GM19395 (cell line): ENCODE measurements around the gene TBX21.
"Not testable (repeated sequence)": the region's sequence is repeated elsewhere in the genome, so short reads cannot be mapped to it uniquely, and the experiment has no call there.

Source experiments
- ATAC-seq: cut with Tn5 transposase; IDR thresholded peaks from one replicate; pipeline ENCODE4 v1.9.1; 2021; ENCODE audit warnings: mild to moderate bottlenecking, moderate library complexity; ENCODE audit not compliant: unreplicated experiment

The TBX21 gene

DNA sequence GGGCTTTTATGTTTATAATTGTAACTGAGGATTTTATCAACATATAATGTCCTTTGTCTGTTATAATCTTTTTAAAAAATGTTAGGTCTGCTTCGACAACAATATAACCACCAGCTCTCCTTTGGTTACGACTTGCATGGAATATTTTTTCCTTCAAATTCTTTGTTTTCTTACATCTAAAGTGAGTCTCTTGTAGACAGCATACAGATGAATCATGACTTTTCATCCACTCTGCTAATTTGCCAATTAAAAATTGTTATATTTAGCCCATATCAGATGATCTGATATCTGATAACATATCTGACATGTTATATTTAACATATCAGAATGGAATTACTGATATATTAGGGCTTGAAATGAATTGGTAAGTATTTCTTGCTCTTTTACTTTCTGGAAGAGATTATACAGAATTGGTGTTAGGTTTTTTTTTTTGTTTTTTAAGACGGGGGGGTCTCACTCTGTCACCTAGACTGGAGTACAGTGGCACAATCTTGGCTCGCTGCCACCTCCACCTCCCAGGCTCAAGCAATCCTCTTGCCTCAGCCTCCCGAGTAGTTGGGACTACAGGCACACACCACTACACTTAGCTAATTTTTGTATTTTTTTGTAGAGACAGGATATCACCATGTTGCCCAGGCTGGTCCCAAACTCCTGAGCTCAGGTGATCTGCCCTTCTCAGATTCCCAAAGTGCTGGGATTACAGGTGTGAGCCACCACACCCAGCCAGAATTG, 27.5 kb downstream of the TBX21 start:
- no peak for ATAC-seq

GRCh38 chr17:47762728-47763127, 29.7 kb downstream of the TBX21 start:
- ATAC-seq = no peak

DNA sequence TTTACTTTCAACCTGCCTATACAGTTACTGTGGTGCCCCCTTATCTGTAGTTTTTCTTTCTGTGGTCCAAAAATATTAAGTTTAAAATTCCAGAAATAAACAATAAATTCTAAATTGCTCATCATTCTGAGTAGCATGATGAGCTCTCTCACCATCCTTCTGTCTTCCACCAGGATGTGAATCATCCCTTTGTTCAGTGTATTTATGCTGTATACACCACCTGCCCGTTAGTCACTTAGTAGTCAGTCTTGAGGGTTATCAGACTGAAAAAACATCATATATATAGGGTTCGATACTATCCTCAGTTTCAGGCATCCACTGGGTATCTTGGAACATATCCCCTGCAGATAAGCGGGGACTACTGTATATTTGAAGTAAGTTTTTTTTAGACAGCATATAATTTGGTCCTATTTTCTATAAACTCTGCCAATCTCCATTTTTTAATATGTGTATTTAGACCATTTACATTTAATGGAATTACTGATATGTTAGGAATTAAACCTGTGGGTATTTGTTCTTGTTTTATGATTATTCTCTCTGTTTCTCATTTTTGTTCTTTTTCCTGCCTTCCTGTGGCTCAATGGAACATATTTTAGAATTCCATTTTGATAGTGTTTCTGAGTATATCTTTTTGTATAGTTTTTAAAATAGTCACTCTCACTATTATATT, 31.0 kb downstream of the TBX21 start:
- ATAC-seq = no peak

DNA sequence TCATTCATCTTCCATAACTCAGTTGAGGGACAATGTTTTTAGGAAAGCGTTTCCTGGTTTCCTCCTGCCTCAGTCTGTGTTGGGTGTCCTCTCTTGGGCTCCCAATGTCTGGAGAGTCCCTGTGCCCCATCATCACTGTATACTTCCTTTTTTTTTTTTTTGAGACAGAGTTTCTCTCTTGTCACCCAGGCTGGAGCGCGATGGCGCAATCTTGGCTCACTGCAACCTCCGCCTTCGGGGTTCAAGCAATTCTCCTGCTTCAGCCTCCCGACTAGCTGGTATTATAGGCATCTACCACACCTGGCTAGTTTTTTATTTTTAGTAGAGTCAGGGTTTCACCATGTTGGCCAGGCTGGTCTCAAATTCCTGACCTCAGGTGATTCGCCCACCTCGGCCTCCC, 40.6 kb downstream of the TBX21 start:
- not testable (repeated sequence) for ATAC-seq

- ATAC-seq = no peak
Observed at GRCh38 chr17:47774331-47774730, 41.3 kb downstream of the TBX21 start.

- ATAC-seq = no peak
Observed at GRCh38 chr17:47774987-47775580, 42.0 kb downstream of the TBX21 start.

GRCh38 chr17:47776330-47777197, 43.5 kb downstream of the TBX21 start:
- no peak for ATAC-seq

- ATAC-seq = no peak
Observed at GRCh38 chr17:47778184-47778635, 45.2 kb downstream of the TBX21 start.

- ATAC-seq = no peak
Observed at GRCh38 chr17:47781397-47781796, 48.4 kb downstream of the TBX21 start.

DNA sequence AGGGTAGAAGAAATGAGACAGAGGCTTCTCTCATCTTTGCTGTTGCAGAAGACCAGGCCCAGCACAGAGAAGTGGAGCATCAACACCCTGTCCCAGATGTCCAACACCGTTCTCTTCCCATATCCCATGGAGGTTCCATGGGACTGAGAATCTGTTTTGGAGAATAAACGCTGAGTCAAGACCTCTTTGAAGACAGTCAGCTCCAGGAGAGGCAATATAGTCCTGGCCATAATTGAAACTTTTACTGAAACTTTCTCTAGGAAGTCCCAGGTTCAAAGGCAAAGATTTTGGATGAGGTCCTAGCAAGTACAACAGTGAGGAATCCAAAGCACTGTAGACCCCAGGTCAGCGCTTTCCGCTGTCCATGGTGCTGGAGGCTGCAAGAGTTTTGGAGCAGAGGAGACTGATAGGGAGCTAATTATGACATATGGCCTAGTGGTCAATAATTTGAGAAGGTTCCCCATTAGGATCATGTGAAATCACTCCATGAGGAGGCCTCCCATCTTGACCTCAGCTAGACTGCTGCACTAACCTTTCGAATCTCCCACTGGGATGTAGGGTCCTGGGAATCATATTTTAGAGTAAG, 52.6 kb downstream of the TBX21 start:
- ATAC-seq = no peak

- no peak for ATAC-seq
Observed at GRCh38 chr17:47789611-47790561, 56.9 kb downstream of the TBX21 start.

- no peak for ATAC-seq
Observed at GRCh38 chr17:47791025-47791424, 58.0 kb downstream of the TBX21 start.

GRCh38 chr17:47792457-47792856, 59.4 kb downstream of the TBX21 start:
- ATAC-seq = no peak

DNA sequence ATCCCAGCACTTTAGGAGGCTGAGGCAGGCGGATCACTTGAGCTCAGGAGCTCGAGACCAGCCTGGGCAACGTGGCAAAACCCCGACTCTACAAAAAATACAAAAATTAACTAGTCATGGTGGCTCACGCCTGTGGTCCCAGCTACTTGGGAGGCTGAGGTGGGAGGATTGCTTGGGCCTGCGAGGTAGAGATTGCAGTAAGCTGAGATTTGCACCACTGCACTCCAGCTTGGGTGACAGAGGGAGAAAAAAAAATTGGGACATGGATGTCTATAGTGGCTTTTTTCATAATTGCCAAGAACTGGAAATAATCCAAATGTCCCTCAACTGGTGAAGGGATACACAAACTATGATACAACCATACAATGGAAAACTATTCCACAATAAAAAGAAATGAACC, 59.9 kb downstream of the TBX21 start:
- no peak for ATAC-seq
